ENCODE data around the gene UNC79. TPM values are rescaled to one million over a fixed set of nuclear protein-coding genes. Genes with fewer than 3 reads are reported as not detected.
A peak's percentile ranks its signal among the peaks of the same experiment; 100 is the strongest.
"Not testable (repeated sequence)": the region's sequence is repeated elsewhere in the genome, so short reads cannot be mapped to it uniquely, and the experiment has no call there.

The UNC79 gene
- polyA plus RNA-seq, 6 donors from 2014 or later: 0.03 TPM; not detected in 4

DNA sequence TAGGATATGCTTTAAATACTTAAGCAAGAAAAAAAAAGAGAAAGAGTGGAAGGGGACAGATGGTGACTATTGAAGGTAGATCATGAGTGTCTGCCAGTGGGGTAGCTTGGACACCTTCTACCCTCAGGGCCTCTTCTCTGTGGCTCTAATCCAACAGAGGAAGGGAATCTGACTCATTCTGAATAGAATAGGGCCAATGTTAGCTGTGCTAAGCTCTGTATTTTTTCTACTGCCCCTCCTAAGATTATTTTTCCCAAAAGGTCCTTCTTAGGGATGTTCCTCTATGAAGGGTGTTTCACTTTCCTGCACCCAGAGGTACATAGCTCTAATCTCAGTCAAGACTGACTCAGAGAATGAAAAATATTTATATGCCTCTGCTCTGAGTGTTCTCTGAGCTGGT is 25.6 kb downstream of the UNC79 start:
- Mint-ChIP-seq H3K9me3 (peaks cover 0 to 17% (median 8%) of the 10 kb centered on the region in 7 donors), H3K27me3 (peaks cover 21 to 33% (median 31%) of the 10 kb centered on the region in 3 donors), H3K27ac (no peak overlapping the region), H3K36me3 (peaks cover 0 to 5% of the 10 kb centered on the region in 2 donors), H3K4me1 (no peaks in the 10 kb centered on the region), H3K4me3 (no peak overlapping the region)
- no peak for DNase-seq
- no peak for ATAC-seq (ENCODE audit: low read depth in 2 of 2)

DNA sequence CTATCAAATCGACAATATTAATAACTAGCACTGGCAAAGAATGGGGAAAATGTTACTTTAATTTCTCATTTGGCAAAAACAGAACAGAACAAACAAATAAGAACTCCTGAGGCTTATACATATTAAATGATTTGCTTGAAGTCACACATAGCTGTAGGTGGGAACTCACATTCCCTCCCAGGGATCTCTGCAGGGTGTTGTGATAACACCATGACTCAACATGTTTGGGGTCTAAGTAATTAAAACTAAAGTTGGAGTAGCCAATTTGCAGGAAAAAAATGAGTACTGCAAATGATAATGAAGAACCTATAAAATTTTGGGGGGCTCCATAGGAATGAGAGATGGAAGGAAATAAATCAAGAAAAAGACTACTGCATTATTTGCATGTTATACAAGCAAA is 27.5 kb downstream of the UNC79 start:
- Mint-ChIP-seq H3K27me3 (peaks cover 21 to 40% (median 30%) of the 10 kb centered on the region in 3 donors), H3K27ac (peak overlapping the region in 1 of 6 donors; percentile 14), H3K4me3 (no peak overlapping the region), H3K9me3 (peaks cover 0 to 17% (median 8%) of the 10 kb centered on the region in 7 donors), H3K36me3 (peaks cover 0 to 5% of the 10 kb centered on the region in 2 donors), H3K4me1 (no peaks in the 10 kb centered on the region)
- ATAC-seq (ENCODE audit: low read depth in 2 of 2): no peak
- no peak for DNase-seq

DNA sequence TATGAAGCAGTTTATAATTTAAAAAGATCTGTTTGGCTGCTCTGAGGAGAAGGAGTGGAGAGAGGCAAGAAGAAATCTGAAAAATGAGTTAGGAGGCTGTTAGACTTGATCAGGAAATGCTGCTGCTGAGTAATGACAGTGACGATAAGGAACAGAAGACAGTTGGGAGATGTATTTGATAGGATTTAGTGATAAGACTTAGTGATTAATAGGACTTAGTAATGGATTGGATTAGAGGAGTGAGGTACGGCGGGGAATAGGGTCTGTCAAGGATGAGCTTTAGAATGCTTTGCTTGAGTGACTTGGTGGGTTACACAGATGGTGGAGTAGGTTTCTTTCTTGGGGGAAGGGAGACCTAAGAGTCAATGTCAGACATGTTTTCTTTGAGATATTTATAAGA is 31.7 kb downstream of the UNC79 start:
- DNase-seq: no peak
- Mint-ChIP-seq H3K4me1 (peaks cover 0 to 1% (median 0%) of the 10 kb centered on the region in 3 donors), H3K9me3 (no peaks in the 10 kb centered on the region), H3K4me3 (no peak overlapping the region), H3K27ac (peak overlapping the region in 1 of 6 donors; percentile 2), H3K27me3 (peaks cover 1 to 18% (median 12%) of the 10 kb centered on the region in 3 donors), H3K36me3 (peaks cover 0 to 3% of the 10 kb centered on the region in 2 donors)
- ATAC-seq (ENCODE audit: low read depth in 2 of 2): no peak

DNA sequence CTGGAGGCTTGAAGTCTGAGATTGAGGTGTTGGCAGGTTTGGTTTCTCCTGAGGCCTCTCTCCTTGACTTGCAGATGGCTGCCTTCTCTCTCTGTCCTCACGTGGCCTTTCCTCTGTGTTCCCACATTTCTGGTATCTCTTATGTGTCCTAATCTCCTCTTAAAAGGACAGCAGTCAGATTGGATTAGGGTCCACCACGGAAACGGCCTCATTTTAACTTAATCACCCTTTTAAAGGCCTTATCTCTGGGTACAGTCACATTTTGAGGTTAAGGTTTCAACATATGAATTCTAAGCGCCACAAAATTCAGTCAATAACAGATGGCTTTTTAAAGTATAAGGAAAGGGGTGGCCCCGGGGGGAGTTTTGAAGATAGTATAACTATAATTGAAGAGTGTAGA is 33.5 kb downstream of the UNC79 start:
- Mint-ChIP-seq H3K9me3 (no peaks in the 10 kb centered on the region), H3K27ac (no peak overlapping the region), H3K4me3 (no peak overlapping the region), H3K27me3 (peaks cover 0 to 16% (median 6%) of the 10 kb centered on the region in 3 donors), H3K4me1 (peaks cover 0 to 1% (median 0%) of the 10 kb centered on the region in 3 donors), H3K36me3 (no peaks in the 10 kb centered on the region)
- DNase-seq: no peak
- ATAC-seq (ENCODE audit: low read depth in 2 of 2): no peak

DNA sequence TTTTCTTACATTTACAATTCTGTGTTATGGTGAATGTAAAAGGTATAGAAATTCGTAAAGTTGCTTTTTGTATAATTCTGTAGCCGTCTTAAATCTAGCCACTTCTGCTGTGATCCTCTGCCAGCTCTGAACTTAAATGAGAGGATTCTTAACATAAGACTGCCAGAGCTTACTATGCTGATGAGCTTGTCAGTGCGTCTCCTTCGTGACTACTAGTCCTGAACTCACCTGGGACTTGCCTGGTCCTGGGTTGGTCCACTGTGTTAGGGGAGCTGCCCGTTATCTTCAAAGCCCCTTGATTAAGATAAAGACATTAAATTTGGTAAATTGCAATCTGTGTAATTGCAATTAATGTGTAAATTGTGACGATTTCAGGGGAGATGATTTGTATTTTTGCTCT is 44.7 kb downstream of the UNC79 start:
- ATAC-seq (ENCODE audit: low read depth in 2 of 2) (no peak), DNase-seq (no peak)
- Mint-ChIP-seq H3K4me1 (no peaks in the 10 kb centered on the region), H3K36me3 (no peaks in the 10 kb centered on the region), H3K4me3 (no peak overlapping the region), H3K27me3 (peaks cover 19 to 29% (median 19%) of the 10 kb centered on the region in 3 donors), H3K27ac (no peak overlapping the region), H3K9me3 (peaks cover 0 to 2% (median 0%) of the 10 kb centered on the region in 7 donors)

DNA sequence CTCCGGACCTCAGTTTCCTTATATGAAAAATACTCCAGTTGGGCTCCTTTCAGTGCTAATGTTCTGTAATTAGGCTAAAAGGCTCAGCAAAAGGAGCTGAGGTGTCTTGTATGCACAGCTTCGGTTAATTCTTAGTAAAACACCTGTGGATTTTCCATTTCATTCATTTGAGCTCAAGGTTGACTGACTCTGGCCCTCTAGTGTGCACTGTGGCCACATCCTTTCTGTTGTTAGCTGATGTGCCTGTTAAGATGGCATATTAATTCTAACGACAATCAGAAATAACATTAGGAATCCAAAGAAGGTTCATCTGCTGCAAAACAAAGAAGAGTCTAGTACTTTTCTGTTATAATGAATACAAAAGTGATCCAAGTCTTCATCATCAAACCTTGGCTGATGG is 45.6 kb downstream of the UNC79 start:
- Mint-ChIP-seq H3K27ac (no peak overlapping the region), H3K4me3 (no peak overlapping the region), H3K27me3 (peaks cover 13 to 24% (median 19%) of the 10 kb centered on the region in 3 donors), H3K36me3 (no peaks in the 10 kb centered on the region), H3K4me1 (no peaks in the 10 kb centered on the region), H3K9me3 (peaks cover 0 to 2% (median 0%) of the 10 kb centered on the region in 7 donors)
- ATAC-seq (ENCODE audit: low read depth in 2 of 2) (no peak), DNase-seq (no peak)

DNA sequence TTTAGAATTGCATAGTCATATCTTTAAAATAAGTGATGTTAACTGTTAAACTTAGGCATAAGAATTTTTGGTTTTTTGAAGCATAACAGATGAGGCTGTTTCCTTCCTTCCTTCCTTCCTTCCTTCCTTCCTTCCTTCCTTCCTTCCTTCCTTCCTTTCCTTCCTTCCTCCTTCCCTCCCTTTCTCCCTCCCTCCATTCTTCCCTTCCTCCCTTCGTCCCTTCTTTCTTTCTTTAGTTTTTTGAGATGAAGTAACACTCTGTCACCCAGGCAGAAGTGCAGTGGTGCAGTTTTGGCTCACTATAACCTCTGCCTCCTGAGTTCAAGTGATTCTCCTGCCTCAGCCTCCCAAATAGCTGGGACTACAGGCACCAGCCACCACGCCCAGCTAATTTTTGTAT is 48.3 kb downstream of the UNC79 start:
- not testable (repeated sequence) for DNase-seq; ATAC-seq (ENCODE audit: low read depth in 2 of 2); H3K9me3 Mint-ChIP-seq

DNA sequence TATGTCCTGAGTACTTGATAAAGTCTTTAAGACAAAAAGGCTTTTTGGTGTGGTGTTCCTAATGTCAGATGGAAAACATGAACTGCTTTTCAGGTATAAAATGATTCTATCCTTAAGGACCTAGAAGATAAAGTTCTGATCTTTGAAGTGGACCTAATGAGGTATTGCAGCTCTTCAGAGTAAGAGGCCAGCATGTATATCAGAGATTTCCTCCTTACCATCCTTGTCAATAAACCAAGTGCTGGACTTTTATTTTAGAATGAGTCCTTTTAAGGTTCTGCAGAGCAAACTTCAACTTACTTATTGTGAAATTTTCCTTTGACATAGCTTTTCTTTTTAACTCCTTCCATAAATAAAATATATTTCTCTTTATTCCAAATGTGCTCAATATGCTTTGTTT is 50.1 kb downstream of the UNC79 start:
- ATAC-seq (ENCODE audit: low read depth in 2 of 2) (no peak), DNase-seq (no peak)
- no peaks in the 10 kb centered on the region for H3K4me1 Mint-ChIP-seq
- no peak overlapping the region for H3K4me3 Mint-ChIP-seq
- no peaks in the 10 kb centered on the region for H3K36me3 Mint-ChIP-seq
- peaks cover 0 to 4% (median 0%) of the 10 kb centered on the region in 7 donors for H3K9me3 Mint-ChIP-seq
- no peak overlapping the region for H3K27ac Mint-ChIP-seq
- H3K27me3 Mint-ChIP-seq: peaks cover 10 to 15% (median 11%) of the 10 kb centered on the region in 3 donors

More for the DNA sequence above, 48.3 kb downstream of the UNC79 start:
- not testable (repeated sequence) for H3K4me1 Mint-ChIP-seq, H3K27ac Mint-ChIP-seq, H3K36me3 Mint-ChIP-seq, H3K4me3 Mint-ChIP-seq
- peaks cover 18 to 22% (median 21%) of the 10 kb centered on the region in 3 donors for H3K27me3 Mint-ChIP-seq

DNA sequence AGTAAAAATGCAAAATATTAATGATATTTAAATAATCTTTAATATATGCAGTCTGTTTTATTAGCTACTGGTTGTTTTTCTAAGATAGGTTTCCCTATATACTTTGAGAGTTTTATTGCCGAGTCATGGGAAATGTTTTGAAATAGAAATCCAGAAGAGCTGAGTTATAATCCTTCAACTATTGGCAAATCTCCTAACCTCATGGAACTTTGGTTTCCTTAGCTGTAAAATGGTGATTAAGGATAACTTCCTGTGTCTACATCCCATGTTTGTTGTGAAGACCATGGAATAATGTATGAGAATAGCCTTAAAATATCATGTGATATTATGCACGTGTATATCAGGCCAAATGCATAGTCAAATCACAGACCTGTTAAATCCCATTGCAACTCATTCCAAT is 51.0 kb downstream of the UNC79 start:
- DNase-seq (no peak), ATAC-seq (ENCODE audit: low read depth in 2 of 2) (no peak)
- no peak overlapping the region for H3K4me3 Mint-ChIP-seq
- no peaks in the 10 kb centered on the region for H3K4me1 Mint-ChIP-seq
- H3K36me3 Mint-ChIP-seq: no peaks in the 10 kb centered on the region
- H3K27me3 Mint-ChIP-seq: peaks cover 7 to 10% (median 9%) of the 10 kb centered on the region in 3 donors
- peaks cover 0 to 4% (median 0%) of the 10 kb centered on the region in 7 donors for H3K9me3 Mint-ChIP-seq
- no peak overlapping the region for H3K27ac Mint-ChIP-seq

DNA sequence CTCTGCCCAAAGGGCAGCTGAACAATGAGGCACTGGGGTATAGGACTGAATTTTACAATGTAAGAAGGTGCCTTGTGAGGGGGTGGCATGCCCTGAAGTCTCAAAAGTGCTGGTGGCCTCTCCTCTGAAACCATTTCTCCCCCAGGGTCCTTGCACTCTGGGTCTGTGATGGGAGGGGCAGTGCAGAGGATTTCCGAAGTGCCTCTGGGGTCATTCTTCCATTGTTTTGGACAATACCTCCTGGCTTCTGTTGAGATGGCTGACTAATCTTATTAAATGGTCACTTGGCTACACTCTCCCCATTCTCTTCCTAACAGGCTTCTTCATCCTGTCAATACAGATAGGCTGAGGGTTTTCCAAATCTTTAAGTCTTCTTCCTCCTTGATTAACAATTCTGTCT is 59.3 kb downstream of the UNC79 start:
- DNase-seq (no peak), ATAC-seq (ENCODE audit: low read depth in 2 of 2) (no peak)
- Mint-ChIP-seq H3K9me3 (peaks cover 19 to 49% (median 29%) of the 10 kb centered on the region in 7 donors), H3K4me3 (no peak overlapping the region), H3K4me1 (peaks cover 10 to 13% (median 11%) of the 10 kb centered on the region in 3 donors), H3K36me3 (peaks cover 0 to 32% of the 10 kb centered on the region in 2 donors), H3K27me3 (peaks cover 11 to 14% (median 14%) of the 10 kb centered on the region in 3 donors), H3K27ac (no peak overlapping the region)

DNA sequence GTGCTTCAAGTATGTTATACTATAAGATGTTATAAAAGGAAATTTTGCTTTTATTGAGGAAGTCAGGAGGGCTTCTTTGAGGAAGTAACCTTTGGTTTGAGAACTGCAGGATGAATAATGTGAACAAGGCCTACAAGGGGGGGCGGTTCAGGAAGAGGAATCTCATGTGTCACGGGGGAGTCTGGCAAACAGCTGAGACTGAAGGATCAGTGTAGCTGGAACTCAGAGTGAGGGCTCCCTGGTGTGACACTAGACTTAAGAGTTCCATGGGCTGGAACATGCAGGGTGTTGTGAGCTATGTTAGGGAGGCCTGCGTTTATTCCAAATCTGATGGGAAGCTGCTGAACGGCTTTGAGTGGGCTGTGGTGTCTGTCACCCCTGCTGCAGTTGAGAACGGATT is 62.3 kb downstream of the UNC79 start:
- peaks cover 10 to 13% (median 11%) of the 10 kb centered on the region in 3 donors for H3K4me1 Mint-ChIP-seq
- H3K27ac Mint-ChIP-seq: no peak overlapping the region
- H3K4me3 Mint-ChIP-seq: peak overlapping the region in 1 of 8 donors; percentile 44
- DNase-seq: no peak
- peaks cover 8 to 14% (median 11%) of the 10 kb centered on the region in 3 donors for H3K27me3 Mint-ChIP-seq
- no peak for ATAC-seq (ENCODE audit: low read depth in 2 of 2)
- H3K9me3 Mint-ChIP-seq: peaks cover 20 to 60% (median 35%) of the 10 kb centered on the region in 7 donors
- H3K36me3 Mint-ChIP-seq: peaks cover 0 to 36% of the 10 kb centered on the region in 2 donors

DNA sequence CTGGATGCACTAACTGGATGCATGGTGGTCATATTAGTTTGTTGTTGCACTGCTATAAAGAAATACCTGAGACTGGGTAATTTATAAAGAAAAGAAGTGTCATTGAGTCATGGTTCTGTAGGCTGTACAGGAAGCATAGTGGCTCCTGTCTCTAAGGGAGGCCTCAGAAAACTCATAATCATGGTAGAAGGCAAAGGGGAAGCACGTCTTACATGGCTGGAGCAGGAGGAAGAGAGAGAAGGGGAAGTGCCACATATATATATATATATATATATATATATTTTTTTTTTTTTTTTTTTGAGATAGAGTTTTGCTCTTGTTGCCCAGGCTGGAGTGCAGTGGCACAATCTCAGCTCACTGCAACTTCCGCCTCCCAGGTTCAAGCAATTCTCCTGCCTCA is 62.9 kb downstream of the UNC79 start:
- Mint-ChIP-seq H3K27me3 (peaks cover 8 to 14% (median 11%) of the 10 kb centered on the region in 3 donors), H3K4me1 (peaks cover 10 to 13% (median 11%) of the 10 kb centered on the region in 3 donors), H3K9me3 (peaks cover 20 to 60% (median 35%) of the 10 kb centered on the region in 7 donors), H3K36me3 (peaks cover 0 to 36% of the 10 kb centered on the region in 2 donors), H3K4me3 (peak overlapping the region in 2 of 8 donors; percentile 6 to 60)
- not testable (repeated sequence) for H3K27ac Mint-ChIP-seq
- DNase-seq (peak; percentile 1), ATAC-seq (ENCODE audit: low read depth in 2 of 2) (peak; percentile 38 to 58)

DNA sequence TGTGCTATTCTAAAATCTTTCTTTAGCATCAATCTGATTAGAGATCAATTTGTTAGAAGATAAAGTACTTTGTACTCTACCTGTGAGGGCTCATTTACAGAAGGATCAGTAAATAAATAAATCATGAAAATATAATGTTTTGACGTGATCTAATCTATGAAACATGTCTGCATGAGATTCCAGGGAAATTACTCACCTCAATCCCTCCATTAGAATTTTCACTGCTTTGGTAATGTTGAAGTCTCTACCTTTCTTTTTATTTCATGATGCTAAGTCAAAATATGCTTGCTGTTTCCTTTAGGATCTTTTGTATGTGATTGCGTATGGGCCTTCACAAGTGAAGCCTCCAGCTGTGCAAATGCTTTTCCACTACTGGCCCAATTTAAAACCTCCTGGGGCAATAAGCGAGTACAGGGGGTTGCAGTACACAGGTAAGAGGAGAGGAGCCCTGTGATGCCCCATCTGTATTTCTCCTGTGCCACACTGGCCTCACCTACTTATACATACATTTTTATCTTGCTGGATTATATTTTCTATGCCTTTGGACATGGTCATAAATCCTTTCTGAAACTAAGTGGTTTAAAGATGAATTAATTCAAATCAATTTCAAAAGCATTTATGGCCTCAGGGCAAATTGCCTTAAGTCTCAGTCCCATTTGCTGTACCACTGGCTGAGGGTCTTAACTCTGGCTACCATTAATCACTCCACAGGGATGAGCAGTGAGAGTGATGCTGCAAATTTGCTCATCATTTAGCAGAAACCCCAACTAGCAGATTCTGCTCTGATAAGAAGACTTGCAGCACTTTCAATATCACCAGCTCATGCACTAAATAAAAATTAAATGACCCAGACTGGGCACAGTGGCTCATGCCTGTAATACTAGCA is 66.4 kb downstream of the UNC79 start:
- Mint-ChIP-seq H3K27ac (no peak overlapping the region), H3K36me3 (peaks cover 0 to 32% of the 10 kb centered on the region in 2 donors), H3K4me3 (peak overlapping the region in 1 of 8 donors; percentile 35), H3K9me3 (peaks cover 12 to 41% (median 33%) of the 10 kb centered on the region in 7 donors), H3K27me3 (peaks cover 0 to 8% (median 6%) of the 10 kb centered on the region in 3 donors), H3K4me1 (peaks cover 10 to 13% (median 11%) of the 10 kb centered on the region in 3 donors)
- ATAC-seq (ENCODE audit: low read depth in 2 of 2) (no peak), DNase-seq (no peak)

DNA sequence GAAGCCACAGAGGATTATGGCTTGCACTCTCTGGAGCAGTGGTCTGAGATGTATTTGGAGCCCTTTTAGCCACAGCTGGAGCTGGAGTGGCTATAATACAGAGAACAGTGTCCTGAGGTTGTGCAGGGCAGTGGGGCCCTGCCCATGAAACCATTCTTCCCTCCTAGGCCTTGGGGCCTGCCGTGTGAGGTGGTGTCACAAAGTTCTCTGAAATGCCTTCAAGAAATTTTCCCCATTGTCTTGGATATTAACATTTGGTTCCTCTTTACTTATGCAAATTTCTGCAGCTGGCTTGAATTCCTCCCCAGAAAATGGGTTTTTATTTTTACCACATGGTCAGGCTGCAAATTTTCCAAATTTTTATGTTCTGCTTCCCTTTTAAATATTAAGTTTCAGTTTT is 79.3 kb downstream of the UNC79 start:
- DNase-seq: no peak
- no peaks in the 10 kb centered on the region for H3K36me3 Mint-ChIP-seq

More for the DNA sequence above, 79.3 kb downstream of the UNC79 start:
- Mint-ChIP-seq H3K27ac (no peak overlapping the region), H3K9me3 (peaks cover 0 to 6% (median 0%) of the 10 kb centered on the region in 7 donors), H3K4me3 (no peak overlapping the region), H3K4me1 (peaks cover 0 to 5% (median 0%) of the 10 kb centered on the region in 3 donors), H3K27me3 (peaks cover 10 to 14% (median 13%) of the 10 kb centered on the region in 3 donors)
- ATAC-seq (ENCODE audit: low read depth in 2 of 2): no peak

All from naive B cell (primary cell).